Spleen (tissue), 11 donors: Measurements from ENCODE around the gene MX2. TPM values are rescaled to one million over a fixed set of nuclear protein-coding genes. Genes with fewer than 3 reads are reported as not detected.
"Not testable (repeated sequence)": the region's sequence is repeated elsewhere in the genome, so short reads cannot be mapped to it uniquely, and the experiment has no call there.

ENCODE experiments used
- DNase-seq: peaks from one replicate; pipeline ENCODE4 v3.0.0-alpha.2; 2020
- H3K27ac ChIP-seq, 8 donors: fragments of 200-600 bp; sonication (generic) in 7 of 8; 1 replicate in 4 of 8; 2 replicates in 4 of 8; pipeline versions ENCODE4 v1.5.0 to v1.8.0; 2016 to 2021; ENCODE audit warnings: inconsistent platforms in 4 of 8, mild to moderate bottlenecking in 4 of 8, moderate library complexity in 1 of 8
- H3K27me3 ChIP-seq, 7 donors: fragments of 200-600 bp; sonication (generic) in 6 of 7; replicated peaks in 1 of 7; 1 replicate in 4 of 7; 2 replicates in 3 of 7; pipeline versions ENCODE4 v1.5.0 to v1.8.0; 2016 to 2021; ENCODE audit warnings: inconsistent platforms in 3 of 7, mild to moderate bottlenecking in 1 of 7
- H3K36me3 ChIP-seq, 6 donors: fragments of 200-600 bp; sonication (generic) in 5 of 6; 1 replicate in 4 of 6; 2 replicates in 2 of 6; pipeline versions ENCODE4 v1.5.0 to v1.8.0; 2016 to 2021; ENCODE audit warnings: inconsistent platforms in 2 of 6
- H3K4me1 ChIP-seq, 6 donors: fragments of 200-600 bp; sonication (generic) in 5 of 6; 1 replicate in 3 of 6; 2 replicates in 3 of 6; pipeline versions ENCODE4 v1.5.0 to v1.8.0; 2016 to 2021; ENCODE audit warnings: inconsistent platforms in 3 of 6
- H3K4me3 ChIP-seq, 8 donors: fragments of 200-600 bp; sonication (generic) in 7 of 8; 1 replicate in 4 of 8; 2 replicates in 4 of 8; pipeline versions ENCODE4 v1.5.0 to v1.8.0; 2016 to 2021; ENCODE audit warnings: inconsistent platforms in 4 of 8, mild to moderate bottlenecking in 4 of 8, moderate library complexity in 2 of 8
- H3K9me3 ChIP-seq, 8 donors: fragments of 200-600 bp; sonication (generic) in 7 of 8; 1 replicate in 4 of 8; 2 replicates in 4 of 8; pipeline versions ENCODE4 v1.5.0 to v1.8.0; 2016 to 2021; ENCODE audit warnings: inconsistent platforms in 4 of 8
- POLR2A ChIP-seq, 3 donors: fragments of 450-650 bp; IDR thresholded peaks; one replicate each; pipeline ENCODE4 v1.5.1; 2017; ENCODE audit warnings: antibody characterized with exemption in 3 of 3, mild to moderate bottlenecking in 1 of 3
- POLR2AphosphoS5 ChIP-seq, 3 donors: sonication (generic); formaldehyde crosslinking; IDR thresholded peaks; one replicate each; pipeline ENCODE4 v1.5.1; 2017; ENCODE audit warnings: antibody characterized with exemption in 3 of 3
- WGBS, 5 donors: extraction: QIAGEN DNeasy Blood & Tissue Kit in 3 of 5; methylation state at CpG; one replicate each; pipeline versions ENCODE4 v1.1.5 to v1.1.7; 2013 to 2018; 5-methylcytosine and 5-hydroxymethylcytosine counted together
- intact Hi-C: fragments of 100-400 bp; cut with DNase I; formaldehyde crosslinking; loops from one replicate; pipeline ENCODE4 v1.15.0; 2023; ENCODE audit warnings: low total_unique reads
- polyA plus RNA-seq, 3 donors: library from polyadenylated mRNA; stranded (reverse); fragments of 200-250 nt; gene quantifications; one replicate each; pipeline ENCODE4 v1.2.1, GENCODE V29; 2013
- total RNA-seq, 7 donors: library from RNA; depleted of rRNA in 3 of 7; stranded (reverse); fragments of >200 nt in 3 of 7; fragmentation: NEBNext Ultra II Directional in 4 of 7; extraction: Animal tissue kit (Norgen Biotek cat#: 25700) in 4 of 7; gene quantifications; one replicate each; pipeline versions ENCODE4 v1.1.0 to v1.2.1, GENCODE V29; 2016 to 2021
- TF ChIP-seq, protein P1 (sequence below), 11 experiments: fragments of 200-600 bp in 7 of 11; fragments of 450-650 bp in 4 of 11; sonication (generic) in 4 of 11; IDR thresholded peaks in 8 of 11; conservative IDR thresholded peaks in 3 of 11; 1 replicate in 7 of 11; 2 replicates in 4 of 11; pipeline versions ENCODE4 v1.4.0 to v1.8.0; 2016 to 2021; ENCODE audit warnings: antibody characterized with exemption in 11 of 11, inconsistent platforms in 4 of 11, mild to moderate bottlenecking in 1 of 11
- donor health status: healthy with polysubstance abuse.
- donor health status: DM: no; HTN: no; CAD: no; lungs with moderate emphysema.
- donor health status: DM: no; HTN: no; CAD: no.
- donor health status: Bipolar disorder and iron deficiency.
- donor health status: healthy.
- donor health status: DM: no; HTN: no; CAD: no.
- donor health status: DM: yes; HTN: yes; CAD: no.

Gene MX2
- total and polyA plus RNA-seq, 10 donors, result 20.0 to 109 (median 71.8) TPM

- peaks cover 20 to 87% (median 56%) of the 10 kb centered on the region in 6 donors for H3K4me1 ChIP-seq
- H3K27me3 ChIP-seq, result no peaks in the 10 kb centered on the region
- TF ChIP-seq POLR2A (IDR thresholded peaks at IDR 0.05) (no peak), POLR2AphosphoS5 (IDR thresholded peaks at IDR 0.05) (no peak)
- TF ChIP-seq, protein P1, sequence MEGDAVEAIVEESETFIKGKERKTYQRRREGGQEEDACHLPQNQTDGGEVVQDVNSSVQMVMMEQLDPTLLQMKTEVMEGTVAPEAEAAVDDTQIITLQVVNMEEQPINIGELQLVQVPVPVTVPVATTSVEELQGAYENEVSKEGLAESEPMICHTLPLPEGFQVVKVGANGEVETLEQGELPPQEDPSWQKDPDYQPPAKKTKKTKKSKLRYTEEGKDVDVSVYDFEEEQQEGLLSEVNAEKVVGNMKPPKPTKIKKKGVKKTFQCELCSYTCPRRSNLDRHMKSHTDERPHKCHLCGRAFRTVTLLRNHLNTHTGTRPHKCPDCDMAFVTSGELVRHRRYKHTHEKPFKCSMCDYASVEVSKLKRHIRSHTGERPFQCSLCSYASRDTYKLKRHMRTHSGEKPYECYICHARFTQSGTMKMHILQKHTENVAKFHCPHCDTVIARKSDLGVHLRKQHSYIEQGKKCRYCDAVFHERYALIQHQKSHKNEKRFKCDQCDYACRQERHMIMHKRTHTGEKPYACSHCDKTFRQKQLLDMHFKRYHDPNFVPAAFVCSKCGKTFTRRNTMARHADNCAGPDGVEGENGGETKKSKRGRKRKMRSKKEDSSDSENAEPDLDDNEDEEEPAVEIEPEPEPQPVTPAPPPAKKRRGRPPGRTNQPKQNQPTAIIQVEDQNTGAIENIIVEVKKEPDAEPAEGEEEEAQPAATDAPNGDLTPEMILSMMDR (IDR thresholded peaks at IDR 0.05 in 8 of 11, conservative IDR thresholded peaks at IDR 0.05 in 3 of 11), result no peak
- H3K9me3 ChIP-seq, result peaks cover 0 to 4% (median 0%) of the 10 kb centered on the region in 8 donors
- H3K4me3 ChIP-seq, result no peak overlapping the region
- peak overlapping the region in 4 of 8 donors; percentile 1 to 91 (median 18) for H3K27ac ChIP-seq
- intact Hi-C loops, result loop anchor here (10.0 kb wide), 1 partner anchor 58 kb away; the partner anchor contains the start of gene MX2
- peaks cover 0 to 3% (median 0%) of the 10 kb centered on the region in 6 donors for H3K36me3 ChIP-seq
- DNase-seq, result no peak
- WGBS, 5 donors, result 91 to 97% (median 94%) methylated on average over 19 of the region's 19 CpGs
These were observed 60.9 kb downstream of the MX2 start for GRCh38 chr21:41422546-41423304.

- not testable (repeated sequence) for H3K27me3 ChIP-seq, DNase-seq, H3K36me3 ChIP-seq, H3K4me3 ChIP-seq, H3K9me3 ChIP-seq
- Histone ChIP-seq H3K27ac (peak overlapping the region in 2 of 8 donors; percentile 16 to 91), H3K4me1 (peaks cover 23 to 92% (median 61%) of the 10 kb centered on the region in 6 donors)
- intact Hi-C loops, result loop anchor here (10.0 kb wide), 1 partner anchor 58 kb away; the partner anchor contains the start of gene MX2
- 64 to 70% (median 68%) methylated on average over 5 of the region's 5 CpGs for WGBS, 5 donors
These were observed 61.4 kb downstream of the MX2 start for GRCh38 chr21:41423305-41423636.

DNA sequence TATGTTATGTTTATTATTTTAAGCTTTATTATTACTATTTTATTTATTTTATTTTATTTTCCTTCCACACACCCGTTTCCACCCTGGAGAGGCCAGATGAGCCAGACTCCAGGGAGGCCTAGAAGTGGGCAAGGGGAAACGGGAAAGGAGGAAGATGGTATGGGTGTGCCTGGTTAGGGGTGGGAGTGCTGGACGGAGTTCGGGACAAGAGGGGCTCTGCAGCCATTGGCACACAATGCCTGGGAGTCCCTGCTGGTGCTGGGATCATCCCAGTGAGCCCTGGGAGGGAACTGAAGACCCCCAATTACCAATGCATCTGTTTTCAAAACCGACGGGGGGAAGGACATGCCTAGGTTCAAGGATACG is 63.7 kb downstream of the MX2 start:
- Histone ChIP-seq H3K36me3 (peaks cover 0 to 31% (median 11%) of the 10 kb centered on the region in 6 donors), H3K9me3 (no peaks in the 10 kb centered on the region), H3K4me1 (peaks cover 19 to 92% (median 63%) of the 10 kb centered on the region in 6 donors), H3K27ac (peak overlapping the region; percentile 76 to 90 (median 88)), H3K27me3 (no peaks in the 10 kb centered on the region), H3K4me3 (peak overlapping the region; percentile 55 to 80 (median 68))
- no peak for DNase-seq
- intact Hi-C loops, result loop anchor here (10.0 kb wide), 1 partner anchor 61 kb away; the partner anchor contains the start of gene MX2
- TF ChIP-seq, protein P1 (IDR thresholded peaks at IDR 0.05 in 8 of 11, conservative IDR thresholded peaks at IDR 0.05 in 3 of 11), result no peak
- no peak for TF ChIP-seq POLR2A (IDR thresholded peaks at IDR 0.05)
- no peak for TF ChIP-seq POLR2AphosphoS5 (IDR thresholded peaks at IDR 0.05)
- WGBS, 5 donors, result 26 to 44% (median 35%) methylated on average over 7 of the region's 7 CpGs

DNA sequence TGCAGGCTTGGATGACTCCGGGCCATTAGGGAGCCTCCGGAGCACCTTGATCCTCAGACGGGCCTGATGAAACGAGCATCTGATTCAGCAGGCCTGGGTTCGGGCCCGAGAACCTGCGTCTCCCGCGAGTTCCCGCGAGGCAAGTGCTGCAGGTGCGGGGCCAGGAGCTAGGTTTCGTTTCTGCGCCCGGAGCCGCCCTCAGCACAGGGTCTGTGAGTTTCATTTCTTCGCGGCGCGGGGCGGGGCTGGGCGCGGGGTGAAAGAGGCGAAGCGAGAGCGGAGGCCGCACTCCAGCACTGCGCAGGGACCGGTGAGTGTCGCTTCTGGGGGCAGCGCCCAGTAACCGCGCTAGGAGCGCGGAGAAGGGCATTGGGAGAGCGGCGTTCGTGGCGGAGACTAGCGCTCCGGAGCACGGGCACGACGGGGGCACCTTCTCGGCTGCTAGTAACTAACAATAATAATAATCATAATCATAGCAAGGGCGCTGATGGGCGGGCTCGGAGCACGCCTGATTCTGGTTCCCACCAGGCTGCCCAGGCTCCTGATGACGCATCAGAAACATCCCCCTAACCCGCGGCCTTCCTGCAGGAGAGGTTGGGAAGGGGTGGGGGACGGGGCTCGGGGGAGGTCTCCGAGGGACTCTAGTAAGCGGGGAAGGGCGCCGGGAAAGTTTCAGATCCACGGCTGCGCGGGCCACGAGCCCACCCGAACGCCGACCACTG is 64.3 kb downstream of the MX2 start, which contains the start of gene MX1:
TSS of gene MX1 (plus strand) at position 286 of the 722 bp plus-strand sequence. CDS start 5,832 bp downstream, outside the sequence.
- peak; percentile 98 for DNase-seq
- Histone ChIP-seq H3K9me3 (no peaks in the 10 kb centered on the region), H3K36me3 (peaks cover 0 to 37% (median 14%) of the 10 kb centered on the region in 6 donors), H3K27ac (peak within 1 kb of the TSS; percentile 76 to 90 (median 88)), H3K27me3 (no peaks in the 10 kb centered on the region), H3K4me1 (peaks cover 14 to 92% (median 60%) of the 10 kb centered on the region in 6 donors), H3K4me3 (peak within 1 kb of the TSS; percentile 55 to 80 (median 68))
- peak; percentile 92 to 98 (median 96) for TF ChIP-seq POLR2AphosphoS5 (IDR thresholded peaks at IDR 0.05)
- TF ChIP-seq, protein P1 (IDR thresholded peaks at IDR 0.05 in 8 of 11, conservative IDR thresholded peaks at IDR 0.05 in 3 of 11), result no peak
- TF ChIP-seq POLR2A (IDR thresholded peaks at IDR 0.05), result peak in 2 of 3 donors; percentile 53 to 89
- 1% methylated on average over 32 to 65 of the region's 65 CpGs for WGBS, 5 donors
- intact Hi-C loops, result loop anchor here (10.0 kb wide), 1 partner anchor 61 kb away; the partner anchor contains the start of gene MX2
